K562 (cell line): Measurements from ENCODE around the gene TNRC6B. TPM values are rescaled to one million over a fixed set of nuclear protein-coding genes. Genes with fewer than 3 reads are reported as not detected.
A peak's percentile ranks its signal among the peaks of the same experiment; 100 is the strongest.

ENCODE experiments used
- CTBP1 ChIP-seq: fragments of 450-650 bp; IDR thresholded peaks from 2 replicates; pipeline ENCODE4 v1.6.1; 2016; ENCODE audit warnings: borderline replicate concordance
- DPF2 ChIP-seq: fragments of 450-650 bp; IDR thresholded peaks from 2 replicates; pipeline ENCODE4 v1.6.1; 2016
- ETS2 ChIP-seq: IDR thresholded peaks from 2 replicates; pipeline ENCODE4 v1.6.1; 2016; ENCODE audit warnings: borderline replicate concordance, missing genetic modification characterization, mild to moderate bottlenecking, moderate library complexity, missing compliant biosample characterization; ENCODE audit not compliant: poor library complexity, severe bottlenecking
- GTF3C2 ChIP-seq: IDR thresholded peaks from 3 replicates; pipeline ENCODE4 v1.6.1; 2011; ENCODE audit warnings: borderline replicate concordance, mild to moderate bottlenecking, moderate library complexity; ENCODE audit not compliant: insufficient read length; ENCODE audit errors: extremely low read depth
- KAT7 ChIP-seq: sonication (generic); formaldehyde crosslinking; IDR thresholded peaks from 2 replicates; pipeline ENCODE4 v1.8.0; 2022; ENCODE audit warnings: missing genetic modification reagents, mild to moderate bottlenecking, borderline replicate concordance
- KDM2B ChIP-seq: fragments of 250-450 bp; sonication (Bioruptor Pico); IDR thresholded peaks from 2 replicates; pipeline ENCODE4 v1.8.0; 2021; ENCODE audit warnings: mild to moderate bottlenecking, moderate library complexity
- MGA ChIP-seq: fragments of 450-650 bp; IDR thresholded peaks from 2 replicates; pipeline ENCODE4 v1.6.1; 2016; ENCODE audit warnings: mild to moderate bottlenecking, moderate library complexity
- NFIX ChIP-seq: fragments of 250-450 bp; sonication (Bioruptor Pico); IDR thresholded peaks from 2 replicates; pipeline ENCODE4 v1.4.0; 2020; ENCODE audit warnings: low read depth, mild to moderate bottlenecking, moderate library complexity
- SLC30A9 ChIP-seq: fragments of 250-450 bp; sonication (Bioruptor Pico); IDR thresholded peaks from 2 replicates; pipeline ENCODE4 v1.8.0; 2022; ENCODE audit warnings: mild to moderate bottlenecking, moderate library complexity
- SMAD4 ChIP-seq: fragments of 250-450 bp; sonication (Bioruptor Pico); conservative IDR thresholded peaks from 2 replicates; pipeline ENCODE4 v1.8.0; 2021; ENCODE audit warnings: inconsistent platforms, mild to moderate bottlenecking, moderate library complexity
- ZBTB26 ChIP-seq: fragments of 450-650 bp; formaldehyde crosslinking; IDR thresholded peaks from 2 replicates; pipeline ENCODE4 v1.4.0; 2022; ENCODE audit warnings: missing genetic modification characterization
- ZNF121 ChIP-seq: sonication (generic); formaldehyde crosslinking; conservative IDR thresholded peaks from 2 replicates; pipeline ENCODE4 v1.8.0; 2022; ENCODE audit warnings: missing genetic modification reagents
- ZNF586 ChIP-seq: fragments of 450-650 bp; formaldehyde crosslinking; conservative IDR thresholded peaks from 2 replicates; pipeline ENCODE4 v1.4.0; 2020; ENCODE audit warnings: mild to moderate bottlenecking, moderate library complexity
- polyA plus RNA-seq, 8 experiments: library from polyadenylated mRNA; depleted of rRNA in 4 of 8; stranded (reverse) in 5 of 8; unstranded in 3 of 8; fragments of >200 nt; fragmentation: Nextera tagmentation in 2 of 8; fragmentation: Illumina TruSeq in 1 of 8; extraction: Ambion mirVana in 2 of 8; extraction: Trizol in 1 of 8; gene quantifications; 2 replicates each; pipeline versions ENCODE4 v1.2.1 to v1.2.3, GENCODE V29; 2011 to 2014; ENCODE audit warnings: inconsistent platforms in 1 of 8, missing spikeins in 1 of 8
- total RNA-seq, 7 experiments: library from RNA; depleted of rRNA in 6 of 7; stranded (reverse); fragments of >200 nt in 6 of 7; fragmentation: Illumina TruSeq in 2 of 7; extraction: Trizol in 2 of 7; gene quantifications; 2 replicates each; pipeline versions ENCODE4 v1.2.1 to v1.2.3, GENCODE V29; 2011 to 2021; ENCODE audit warnings: low replicate concordance in 1 of 7

Gene TNRC6B
- total and polyA plus RNA-seq, 9 of the 15 experiments (the other 6 are each of a cell fraction or from before 2014, with no cell fraction given) = 0.96 to 18.8 (median 10.8) TPM

- TF ChIP-seq MGA = no peak; the same call in 1 of the 2 replicates
- TF ChIP-seq ETS2 (tag) = no peak
- TF ChIP-seq ZBTB26 (CRISPR knock-in tag) = no peak
- TF ChIP-seq NFIX (CRISPR knock-in tag) = no peak
- TF ChIP-seq SMAD4 (CRISPR knock-in tag) = no peak
- TF ChIP-seq KAT7 (CRISPR knock-in tag) = no peak
- TF ChIP-seq GTF3C2 = no peak
- TF ChIP-seq KDM2B = no peak
- no peak for TF ChIP-seq SLC30A9
- peak; percentile 81; the same call in 1 of the 2 replicates for TF ChIP-seq DPF2
- TF ChIP-seq ZNF586 (CRISPR knock-in tag) = no peak
- peak; percentile 94 for TF ChIP-seq ZNF121 (CRISPR knock-in tag)
- TF ChIP-seq CTBP1 = peak; percentile 57; the same call in 1 of the 2 replicates
Observed at GRCh38 chr22:40156001-40156516, 21.7 kb upstream of the TNRC6B start (continued).
